ENCODE results near the gene SCNN1A.

SCNN1A gene

DNA sequence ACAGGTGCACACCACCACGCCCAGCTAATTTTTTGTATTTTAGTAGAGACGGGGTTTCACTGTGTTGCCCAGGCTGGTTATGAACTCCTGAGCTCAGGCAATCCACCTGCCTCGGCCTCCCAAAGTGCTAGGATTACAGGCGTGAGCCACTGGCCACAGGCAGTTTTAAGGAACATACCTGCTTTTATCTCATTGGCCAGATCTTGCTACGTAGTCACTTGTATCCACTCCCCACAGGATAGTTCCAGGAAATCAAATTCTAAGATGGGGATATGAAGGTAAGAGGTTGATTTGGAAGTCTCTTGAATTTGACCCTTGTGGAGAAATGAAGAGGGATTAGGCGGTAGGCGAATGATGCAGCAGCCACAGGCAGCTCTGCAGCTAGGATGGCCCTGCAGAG is 73.6 kb downstream of the SCNN1A start:
- in situ Hi-C loops (cut with MboI; ENCODE audit: low sequenced_read_pairs) = no loop called here

DNA sequence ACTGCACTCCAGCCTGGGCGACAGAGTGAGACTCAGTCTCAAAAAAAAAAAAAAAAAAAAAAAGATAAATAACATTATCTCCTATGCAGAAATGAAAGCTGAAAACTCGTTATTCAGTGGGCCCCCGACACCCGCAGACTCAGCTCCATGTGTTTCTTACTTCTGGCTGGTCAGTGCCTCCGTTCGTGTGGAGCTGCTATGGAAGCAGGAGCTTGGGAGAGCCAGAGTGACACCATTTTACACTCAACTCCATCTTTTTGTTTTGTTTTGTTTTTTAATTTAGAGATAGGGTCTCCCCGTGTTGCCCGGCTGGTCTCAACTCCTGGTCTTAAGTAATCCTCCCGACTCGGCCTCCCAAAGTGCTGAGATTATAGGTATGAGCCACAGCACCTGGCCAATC is 78.2 kb downstream of the SCNN1A start:
- in situ Hi-C loops (cut with MboI; ENCODE audit: low sequenced_read_pairs) = no loop called here
